Islet of Langerhans (tissue), 1 donor: ENCODE measurements around the gene SLC35G6.
"Not testable (repeated sequence)": the region's sequence is repeated elsewhere in the genome, so short reads cannot be mapped to it uniquely, and the experiment has no call there.

Experiments
- FAIRE-seq: peaks from one replicate; lab custom pipeline; 2011; peaks lifted over from hg19 to GRCh38; lab: Jason Lieb, UNC

The SLC35G6 gene

DNA sequence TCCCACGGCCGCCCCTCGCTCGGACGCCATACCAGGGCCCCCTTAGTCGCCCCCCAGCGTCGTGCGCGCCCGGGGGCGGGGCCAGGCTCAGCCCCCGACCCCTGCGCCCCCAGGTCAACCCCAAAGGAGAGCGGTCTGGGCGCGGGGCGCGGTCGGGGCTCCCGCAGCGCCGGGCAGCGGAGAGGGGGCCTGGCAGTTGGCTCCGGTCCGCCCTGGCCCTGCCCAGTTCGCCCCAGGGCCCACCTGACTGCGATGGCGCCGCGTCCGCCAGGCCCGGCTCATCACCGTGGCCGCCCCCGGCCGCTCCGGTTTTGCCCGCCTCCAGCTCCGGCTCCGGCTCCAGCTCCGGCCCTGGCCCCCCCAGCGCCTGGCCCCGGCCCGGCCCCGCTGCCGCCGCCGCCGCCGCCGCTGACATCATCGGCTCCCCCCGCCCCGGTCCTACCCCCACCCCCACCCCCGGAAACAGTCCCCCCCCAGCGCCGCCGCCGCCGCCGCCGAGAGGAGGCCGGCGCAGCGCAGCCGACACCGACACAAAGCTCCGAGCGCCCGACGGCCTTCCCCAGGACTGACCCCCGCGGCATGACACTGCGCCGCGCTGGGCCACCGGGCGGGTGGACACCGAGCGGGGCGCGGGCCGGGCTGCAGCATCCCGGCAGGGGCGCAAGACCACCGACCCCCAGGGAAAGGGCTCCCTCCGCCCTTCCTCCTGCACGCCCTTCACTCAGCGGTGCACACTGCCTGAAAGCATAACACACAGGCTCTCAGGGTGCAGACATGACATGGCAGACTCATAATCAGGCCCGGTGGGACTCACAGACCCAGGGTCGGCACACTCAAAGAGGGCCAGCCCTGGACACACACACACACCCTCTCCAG is 1.8 kb upstream of the SLC35G6 start, which contains the start of gene ZBTB4:
TSS of gene ZBTB4 (minus strand) at position 419 of the 876 bp plus-strand sequence. CDS start 12,830 bp downstream, outside the sequence.
- no peak for FAIRE-seq

DNA sequence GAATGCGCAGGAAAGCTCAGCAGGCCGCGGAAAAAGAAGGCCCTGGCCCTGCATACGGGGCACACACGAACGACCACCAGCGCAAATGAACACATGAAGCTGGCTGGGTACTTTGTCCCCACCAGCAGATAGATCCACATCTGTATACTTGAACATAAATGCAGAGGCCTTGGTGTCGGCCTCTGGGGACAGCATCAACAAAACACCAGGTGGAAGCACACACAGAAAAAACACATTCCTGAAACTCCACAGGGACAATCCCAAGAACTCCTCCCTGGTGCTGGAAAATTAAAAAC is 1.2 kb upstream of the SLC35G6 start:
- no peak for FAIRE-seq

DNA sequence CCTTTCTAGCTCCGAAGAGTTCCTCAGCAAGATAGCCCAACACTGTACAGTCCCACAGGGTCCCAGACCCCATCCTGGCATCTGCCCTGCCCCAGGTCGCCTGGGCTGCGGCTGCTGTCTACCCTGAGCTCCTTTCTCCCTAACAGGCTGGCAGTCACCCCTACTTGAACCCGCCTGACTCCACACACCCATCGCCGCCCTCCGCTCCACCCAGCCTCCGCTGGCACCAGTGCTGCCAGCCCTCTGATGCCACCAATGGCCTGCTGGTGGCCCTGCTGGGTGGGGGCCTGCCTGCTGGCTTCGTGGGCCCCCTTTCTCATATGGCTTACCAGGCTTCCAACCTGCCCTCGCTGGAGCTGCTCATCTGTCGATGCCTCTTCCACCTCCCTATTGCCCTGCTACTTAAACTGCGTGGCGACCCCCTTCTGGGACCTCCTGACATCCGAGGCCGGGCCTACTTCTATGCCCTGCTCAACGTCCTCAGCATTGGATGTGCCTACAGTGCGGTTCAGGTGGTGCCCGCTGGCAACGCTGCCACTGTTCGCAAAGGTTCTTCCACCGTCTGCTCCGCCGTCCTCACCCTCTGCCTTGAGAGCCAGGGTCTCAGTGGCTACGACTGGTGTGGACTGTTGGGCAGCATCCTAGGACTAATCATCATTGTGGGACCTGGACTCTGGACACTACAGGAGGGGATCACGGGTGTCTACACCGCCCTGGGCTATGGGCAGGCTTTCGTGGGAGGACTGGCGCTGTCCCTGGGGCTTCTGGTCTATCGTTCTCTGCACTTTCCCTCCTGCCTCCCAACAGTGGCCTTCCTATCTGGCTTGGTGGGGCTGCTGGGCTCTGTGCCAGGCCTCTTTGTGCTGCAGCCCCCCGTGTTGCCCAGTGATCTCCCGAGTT is 846 bp downstream of the SLC35G6 start:
- not testable (repeated sequence) for FAIRE-seq

DNA sequence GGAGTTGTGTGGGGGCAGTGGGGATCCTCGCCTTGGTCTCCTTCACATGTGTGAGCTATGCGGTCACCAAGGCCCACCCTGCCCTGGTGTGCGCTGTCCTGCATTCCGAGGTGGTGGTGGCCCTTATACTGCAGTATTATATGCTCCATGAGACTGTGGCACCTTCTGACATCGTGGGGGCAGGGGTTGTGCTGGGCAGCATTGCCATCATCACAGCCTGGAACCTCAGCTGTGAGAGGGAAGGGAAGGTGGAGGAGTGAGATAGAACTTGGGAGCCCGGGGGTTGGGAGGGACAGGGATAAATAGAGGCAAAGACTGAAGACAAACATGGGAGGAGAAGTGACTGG is 1.5 kb downstream of the SLC35G6 start:
- not testable (repeated sequence) for FAIRE-seq

DNA sequence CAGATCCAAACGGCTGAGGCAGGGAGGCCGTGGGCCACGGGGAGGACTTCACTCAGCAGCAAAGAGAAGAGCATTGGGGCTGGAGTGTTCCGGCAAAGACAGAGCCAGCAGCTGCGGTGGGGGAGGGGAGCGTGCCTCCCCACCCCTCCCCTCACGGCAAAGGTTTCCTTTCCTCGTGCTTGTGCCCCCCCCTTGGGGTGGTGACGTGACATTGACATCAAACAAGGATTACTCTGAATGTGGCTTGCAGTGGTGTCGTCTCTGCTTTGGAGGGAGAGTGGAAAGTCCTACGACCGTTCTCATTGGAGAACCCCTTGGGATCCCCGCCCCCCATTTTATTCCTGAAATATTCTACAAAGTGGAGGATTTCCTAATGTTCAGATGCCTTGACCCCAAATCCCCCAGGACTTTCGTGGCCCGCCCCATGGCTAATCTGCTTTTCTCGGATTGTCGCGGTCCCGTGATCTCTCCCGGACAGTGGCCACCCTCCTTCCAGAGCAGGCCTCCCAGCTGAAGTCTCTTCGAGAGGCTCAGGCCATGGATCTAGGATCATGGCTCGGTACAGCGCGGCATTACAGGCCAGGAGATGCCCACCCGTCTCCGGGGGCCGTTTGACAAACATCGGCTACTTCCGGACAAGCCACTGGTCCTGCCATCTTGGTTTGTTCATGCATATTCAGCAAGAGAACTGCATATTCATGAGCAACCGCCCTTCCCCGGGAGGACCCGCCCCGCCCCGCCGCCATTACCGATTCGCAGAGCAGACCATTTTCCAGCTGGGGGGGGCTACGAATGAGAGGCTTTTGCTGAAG is 2.2 kb downstream of the SLC35G6 start:
- FAIRE-seq, result peak; percentile 81

DNA sequence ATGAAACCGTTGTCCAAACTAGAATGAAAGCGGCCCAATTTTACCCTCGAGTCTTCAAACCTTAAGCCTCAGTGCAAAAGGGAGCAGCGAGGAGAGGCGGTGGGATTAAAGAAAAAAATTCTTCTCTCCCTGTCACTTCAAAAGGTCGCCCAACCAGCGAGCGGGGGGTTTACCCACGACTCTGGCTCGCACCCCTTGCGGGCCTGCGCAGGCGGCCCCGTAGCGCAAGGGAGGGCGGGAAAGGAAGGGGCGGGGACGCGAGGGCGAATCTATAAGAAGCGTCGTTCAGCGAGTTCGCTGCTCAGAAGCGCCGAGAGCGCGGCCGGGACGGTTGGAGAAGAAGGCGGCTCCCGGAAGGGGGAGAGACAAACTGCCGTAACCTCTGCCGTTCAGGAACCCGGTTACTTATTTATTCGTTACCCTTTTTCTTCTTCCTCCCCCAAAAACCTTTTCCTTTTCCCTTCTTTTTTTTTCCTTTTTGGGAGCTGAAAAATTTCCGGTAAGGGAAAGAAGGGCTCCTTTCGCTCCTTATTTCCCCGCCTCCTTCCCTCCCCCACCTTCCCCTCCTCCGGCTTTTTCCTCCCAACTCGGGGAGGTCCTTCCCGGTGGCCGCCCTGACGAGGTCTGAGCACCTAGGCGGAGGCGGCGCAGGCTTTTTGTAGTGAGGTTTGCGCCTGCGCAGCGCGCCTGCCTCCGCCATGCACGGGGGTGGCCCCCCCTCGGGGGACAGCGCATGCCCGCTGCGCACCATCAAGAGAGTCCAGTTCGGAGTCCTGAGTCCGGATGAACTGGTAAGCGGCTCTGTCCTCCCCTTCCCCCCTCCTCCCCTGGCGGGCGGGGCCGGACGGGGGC is 3.0 kb downstream of the SLC35G6 start, which contains the start of gene POLR2A:
TSS of gene POLR2A (plus strand) at position 300 of the 852 bp plus-strand sequence.
- FAIRE-seq, result no peak

DNA sequence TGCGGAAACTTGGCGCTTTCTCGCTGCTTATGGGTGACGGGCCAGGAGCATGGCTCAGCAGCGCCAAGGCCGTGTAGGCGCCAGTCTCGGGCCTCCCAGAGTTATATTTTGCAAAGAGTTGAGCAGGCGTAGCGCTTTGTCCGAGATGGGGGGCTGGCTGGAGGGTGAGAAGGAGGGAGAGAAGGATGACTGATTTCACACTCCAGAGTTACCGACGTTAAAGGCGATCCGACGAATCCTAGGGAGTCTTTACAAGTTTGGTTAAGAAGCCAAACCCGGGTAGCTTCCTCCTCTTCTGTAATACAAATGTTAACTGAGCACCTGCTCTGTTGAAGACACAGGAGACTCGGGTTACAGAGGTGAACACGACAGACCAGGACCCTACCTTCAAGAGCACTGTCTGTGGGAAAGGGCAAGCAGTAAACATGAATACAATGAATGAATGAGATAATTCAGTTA is 3.7 kb downstream of the SLC35G6 start:
- FAIRE-seq, result no peak

DNA sequence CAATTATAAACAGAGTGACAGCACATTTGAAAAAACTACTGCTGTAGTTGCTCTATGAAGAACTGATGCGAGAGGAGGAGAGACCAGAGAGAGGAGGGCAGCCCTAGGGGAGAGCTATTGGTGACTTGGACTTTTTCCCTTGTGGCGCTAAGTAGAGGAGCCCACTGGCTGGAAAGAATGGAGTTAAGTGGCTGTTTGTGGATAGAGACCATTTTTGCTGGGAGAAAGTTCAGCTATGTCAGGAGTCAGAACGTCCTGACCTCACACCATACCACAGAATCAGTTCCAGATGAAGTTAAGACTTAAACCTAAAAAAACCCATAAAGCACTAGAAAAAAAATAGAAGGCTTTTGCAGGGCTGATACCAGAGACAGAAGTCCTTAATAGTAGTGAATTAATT is 4.9 kb downstream of the SLC35G6 start:
- no peak for FAIRE-seq

DNA sequence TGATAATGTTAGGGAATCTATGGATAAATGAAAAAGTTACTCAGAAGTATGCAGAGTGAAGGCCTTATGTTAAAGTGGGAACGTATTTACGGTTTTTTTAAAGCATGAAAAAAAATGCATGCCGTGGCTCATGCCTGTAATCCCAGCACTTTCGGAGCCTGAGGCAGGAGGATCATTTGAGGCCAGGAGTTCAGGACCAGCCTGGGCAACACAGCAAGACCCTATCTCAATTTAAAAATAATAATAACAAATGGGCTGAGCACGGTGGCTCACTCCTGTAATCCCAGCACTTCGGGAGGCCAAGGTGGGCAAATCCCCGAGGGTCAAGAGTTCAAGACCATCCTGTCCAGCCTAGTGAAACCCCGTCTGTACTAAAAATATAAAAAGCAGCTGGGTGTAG is 8.9 kb downstream of the SLC35G6 start:
- no peak for FAIRE-seq

DNA sequence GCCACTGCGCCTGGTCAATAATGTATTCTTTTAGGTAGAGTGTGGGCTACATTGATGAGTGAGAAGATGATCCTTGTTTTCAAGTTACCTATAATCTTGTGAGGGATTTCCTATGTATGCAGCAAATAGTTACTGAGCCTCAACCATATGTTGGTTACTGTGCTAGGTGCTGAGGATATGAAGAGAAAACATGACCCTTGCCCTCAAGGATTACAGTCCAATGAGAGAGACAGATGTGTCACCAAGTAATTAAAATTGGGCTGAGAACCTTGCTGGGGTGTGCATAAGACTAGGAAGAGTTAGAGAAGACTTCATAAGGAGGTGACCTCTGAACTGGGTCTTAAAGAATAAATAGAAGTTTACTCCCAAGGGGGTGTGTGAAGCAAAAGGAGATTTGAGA is 10.3 kb downstream of the SLC35G6 start:
- no peak for FAIRE-seq

DNA sequence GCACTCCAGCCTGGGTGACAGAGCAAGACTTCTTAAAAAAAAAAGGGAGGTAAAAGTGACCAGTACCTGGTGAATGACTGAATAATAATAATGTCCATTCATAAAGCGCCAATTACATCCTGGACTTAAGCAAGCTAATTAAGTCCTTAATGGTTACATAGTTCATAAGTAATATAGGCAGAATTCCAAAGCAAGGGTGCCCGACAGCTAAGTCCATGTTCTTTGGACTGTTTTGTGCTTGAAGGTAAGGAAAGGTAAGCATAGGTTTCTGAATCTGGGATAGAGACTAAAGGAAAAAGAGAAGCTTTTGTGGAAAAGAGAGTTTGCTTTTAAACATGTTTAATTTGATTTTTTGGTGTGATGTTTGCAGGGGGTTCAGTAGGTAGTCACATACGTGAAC is 12.7 kb downstream of the SLC35G6 start:
- FAIRE-seq, result no peak

DNA sequence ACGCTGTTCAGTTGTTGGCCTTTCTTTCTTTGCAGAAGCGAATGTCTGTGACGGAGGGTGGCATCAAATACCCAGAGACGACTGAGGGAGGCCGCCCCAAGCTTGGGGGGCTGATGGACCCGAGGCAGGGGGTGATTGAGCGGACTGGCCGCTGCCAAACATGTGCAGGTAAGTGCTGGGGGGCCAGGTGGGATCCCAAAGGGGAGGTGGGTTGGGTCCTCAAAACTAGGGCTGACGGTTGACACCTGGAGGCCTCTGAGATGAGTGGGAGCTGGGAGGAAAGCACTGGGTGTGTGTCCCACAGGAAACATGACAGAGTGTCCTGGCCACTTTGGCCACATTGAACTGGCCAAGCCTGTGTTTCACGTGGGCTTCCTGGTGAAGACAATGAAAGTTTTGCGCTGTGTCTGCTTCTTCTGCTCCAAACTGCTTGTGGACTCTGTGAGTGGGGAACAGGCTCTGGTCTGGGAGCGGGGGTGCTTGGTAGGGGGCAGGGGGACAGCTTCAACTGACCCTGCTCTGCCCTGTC is 14.7 kb downstream of the SLC35G6 start:
- FAIRE-seq, result no peak

DNA sequence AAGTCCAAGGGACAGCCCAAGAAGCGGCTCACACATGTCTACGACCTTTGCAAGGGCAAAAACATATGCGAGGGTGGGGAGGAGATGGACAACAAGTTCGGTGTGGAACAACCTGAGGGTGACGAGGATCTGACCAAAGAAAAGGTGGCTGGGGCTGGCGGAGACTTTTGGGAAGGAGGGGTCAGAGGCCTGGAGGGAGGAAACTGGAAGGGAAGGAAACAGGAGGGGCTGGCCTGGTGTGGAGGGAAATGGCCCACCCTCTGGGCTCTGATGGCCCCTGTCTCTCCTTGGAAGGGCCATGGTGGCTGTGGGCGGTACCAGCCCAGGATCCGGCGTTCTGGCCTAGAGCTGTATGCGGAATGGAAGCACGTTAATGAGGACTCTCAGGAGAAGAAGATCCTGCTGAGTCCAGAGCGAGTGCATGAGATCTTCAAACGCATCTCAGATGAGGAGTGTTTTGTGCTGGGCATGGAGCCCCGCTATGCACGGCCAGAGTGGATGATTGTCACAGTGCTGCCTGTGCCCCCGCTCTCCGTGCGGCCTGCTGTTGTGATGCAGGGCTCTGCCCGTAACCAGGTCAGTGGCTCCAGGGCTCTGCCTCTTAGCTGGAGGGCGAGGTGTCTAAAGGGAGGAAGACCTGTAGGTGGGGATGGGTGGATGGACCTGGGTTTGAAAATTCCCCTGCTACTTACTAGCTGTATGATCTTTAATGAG is 15.4 kb downstream of the SLC35G6 start:
- FAIRE-seq, result no peak

DNA sequence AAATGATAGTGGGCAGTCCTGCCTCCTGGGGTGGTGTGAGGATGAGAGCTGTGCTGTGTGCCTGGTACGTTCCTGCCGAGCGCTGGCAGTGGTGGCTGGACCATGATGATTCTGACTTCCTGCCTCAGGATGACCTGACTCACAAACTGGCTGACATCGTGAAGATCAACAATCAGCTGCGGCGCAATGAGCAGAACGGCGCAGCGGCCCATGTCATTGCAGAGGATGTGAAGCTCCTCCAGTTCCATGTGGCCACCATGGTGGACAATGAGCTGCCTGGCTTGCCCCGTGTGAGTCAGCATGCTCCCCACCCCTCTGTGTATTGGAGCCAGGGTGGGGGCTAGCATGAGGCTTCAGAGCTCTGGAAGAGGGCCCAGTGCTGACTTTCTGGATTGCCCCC is 16.0 kb downstream of the SLC35G6 start:
- FAIRE-seq, result no peak

DNA sequence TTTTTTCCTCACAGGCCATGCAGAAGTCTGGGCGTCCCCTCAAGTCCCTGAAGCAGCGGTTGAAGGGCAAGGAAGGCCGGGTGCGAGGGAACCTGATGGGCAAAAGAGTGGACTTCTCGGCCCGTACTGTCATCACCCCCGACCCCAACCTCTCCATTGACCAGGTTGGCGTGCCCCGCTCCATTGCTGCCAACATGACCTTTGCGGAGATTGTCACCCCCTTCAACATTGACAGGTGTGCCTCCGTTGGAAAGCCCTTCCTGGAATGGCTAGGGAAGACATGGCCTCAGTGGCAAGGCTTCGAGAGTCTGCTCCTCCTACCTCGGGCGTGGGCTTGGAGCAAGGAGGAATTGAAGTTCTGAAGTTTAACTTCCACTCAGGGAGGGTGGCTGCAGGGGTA is 16.4 kb downstream of the SLC35G6 start:
- FAIRE-seq, result no peak

DNA sequence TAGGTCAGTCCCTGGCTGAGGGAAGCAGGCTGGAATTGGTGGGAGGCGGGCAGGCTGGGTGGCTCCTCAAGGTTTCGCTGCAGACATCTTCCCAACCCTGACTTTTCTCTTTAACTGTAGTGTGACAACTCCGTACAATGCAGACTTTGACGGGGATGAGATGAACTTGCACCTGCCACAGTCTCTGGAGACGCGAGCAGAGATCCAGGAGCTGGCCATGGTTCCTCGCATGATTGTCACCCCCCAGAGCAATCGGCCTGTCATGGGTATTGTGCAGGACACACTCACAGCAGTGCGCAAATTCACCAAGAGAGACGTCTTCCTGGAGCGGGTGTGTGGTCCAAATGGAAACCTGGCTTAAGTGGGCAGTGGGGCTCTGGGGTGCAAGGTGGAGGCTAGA is 17.9 kb downstream of the SLC35G6 start:
- FAIRE-seq, result no peak

DNA sequence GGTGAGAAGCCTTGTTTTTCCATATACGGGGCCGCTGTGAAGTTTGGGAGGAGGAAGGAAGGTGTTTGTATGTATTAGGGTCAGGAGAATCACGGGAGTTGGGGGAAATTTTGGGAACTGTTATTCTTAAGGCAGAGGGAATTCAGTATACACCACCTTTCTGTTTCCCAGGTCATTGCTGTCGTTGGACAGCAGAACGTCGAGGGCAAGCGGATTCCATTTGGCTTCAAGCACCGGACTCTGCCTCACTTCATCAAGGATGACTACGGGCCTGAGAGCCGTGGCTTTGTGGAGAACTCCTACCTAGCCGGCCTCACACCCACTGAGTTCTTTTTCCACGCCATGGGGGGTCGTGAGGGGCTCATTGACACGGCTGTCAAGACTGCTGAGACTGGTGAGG is 20.5 kb downstream of the SLC35G6 start:
- no peak for FAIRE-seq

DNA sequence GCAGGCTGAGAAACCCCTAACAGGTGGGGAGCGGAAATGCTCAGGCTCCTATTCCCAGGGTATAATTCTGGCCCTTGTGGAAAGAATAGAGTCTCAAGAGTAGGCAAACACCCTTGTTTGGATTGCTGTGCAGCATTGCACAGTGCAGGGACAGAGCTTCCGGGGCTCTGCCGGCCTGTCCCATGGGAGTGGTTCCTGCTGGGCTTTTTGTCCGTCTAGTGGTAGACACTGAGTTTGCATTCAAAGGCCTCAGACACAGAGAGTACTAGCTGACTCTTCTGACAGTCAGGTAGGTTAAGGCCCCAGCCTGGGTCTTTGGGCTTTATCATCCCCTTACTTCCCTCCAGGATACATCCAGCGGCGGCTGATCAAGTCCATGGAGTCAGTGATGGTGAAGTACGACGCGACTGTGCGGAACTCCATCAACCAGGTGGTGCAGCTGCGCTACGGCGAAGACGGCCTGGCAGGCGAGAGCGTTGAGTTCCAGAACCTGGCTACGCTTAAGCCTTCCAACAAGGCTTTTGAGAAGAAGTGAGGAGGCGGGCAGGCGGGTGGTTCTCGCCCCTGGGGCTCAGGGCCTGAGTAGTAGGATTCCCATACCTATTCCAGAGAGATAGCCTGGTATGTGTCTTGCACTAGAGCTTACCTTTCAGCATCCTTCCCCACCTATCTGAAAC is 21.1 kb downstream of the SLC35G6 start:
- no peak for FAIRE-seq

DNA sequence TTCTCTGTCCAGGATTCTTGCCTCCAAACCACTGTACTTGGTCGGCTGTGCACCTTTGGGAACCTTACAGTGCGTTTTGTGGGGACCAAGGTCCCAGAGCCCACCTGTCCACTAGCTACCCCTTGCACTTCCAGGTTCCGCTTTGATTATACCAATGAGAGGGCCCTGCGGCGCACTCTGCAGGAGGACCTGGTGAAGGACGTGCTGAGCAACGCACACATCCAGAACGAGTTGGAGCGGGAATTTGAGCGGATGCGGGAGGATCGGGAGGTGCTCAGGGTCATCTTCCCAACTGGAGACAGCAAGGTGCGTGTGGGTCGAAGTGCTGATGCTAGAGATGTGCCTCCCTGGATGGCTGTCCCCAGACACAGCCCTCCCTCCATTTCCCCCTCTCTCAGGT is 21.7 kb downstream of the SLC35G6 start:
- no peak for FAIRE-seq

DNA sequence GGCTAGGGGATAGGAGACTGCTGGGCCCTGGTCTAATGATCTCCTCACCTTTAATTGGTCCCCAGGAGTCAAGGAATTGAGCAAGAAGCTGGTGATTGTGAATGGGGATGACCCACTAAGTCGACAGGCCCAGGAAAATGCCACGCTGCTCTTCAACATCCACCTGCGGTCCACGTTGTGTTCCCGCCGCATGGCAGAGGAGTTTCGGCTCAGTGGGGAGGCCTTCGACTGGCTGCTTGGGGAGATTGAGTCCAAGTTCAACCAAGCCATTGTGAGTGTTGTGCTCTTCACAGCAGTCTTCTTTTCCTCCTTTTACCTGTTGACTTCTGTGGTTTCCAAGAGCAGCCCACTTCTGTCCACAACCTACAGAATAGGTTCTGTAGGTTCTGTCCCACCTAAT is 22.3 kb downstream of the SLC35G6 start:
- no peak for FAIRE-seq
